ENCODE data around the gene MXD4.
"Not testable (repeated sequence)": the region's sequence is repeated elsewhere in the genome, so short reads cannot be mapped to it uniquely, and the experiment has no call there.

The MXD4 gene

GRCh38 chr4:2249526-2250356 is 12.2 kb downstream of the MXD4 start:
- DNase-seq = no peak

- DNase-seq = no peak
Observed at GRCh38 chr4:2248821-2249261, 13.1 kb downstream of the MXD4 start.

GRCh38 chr4:2248044-2248780 is 13.7 kb downstream of the MXD4 start:
- DNase-seq = no peak

- no peak for DNase-seq
Observed at GRCh38 chr4:2247128-2248043, 14.5 kb downstream of the MXD4 start.

GRCh38 chr4:2246384-2247127 is 15.4 kb downstream of the MXD4 start:
- no peak for DNase-seq

GRCh38 chr4:2245787-2246275 is 16.1 kb downstream of the MXD4 start:
- DNase-seq = no peak

GRCh38 chr4:2245057-2245786 is 16.7 kb downstream of the MXD4 start:
- no peak for DNase-seq

- peak; percentile 61 for DNase-seq
Observed at GRCh38 chr4:2243681-2244380, 18.1 kb downstream of the MXD4 start.

- DNase-seq = peak; percentile 95
Observed at GRCh38 chr4:2241410-2242353, 20.2 kb downstream of the MXD4 start, which contains the start of the genes HAUS3 and POLN. Gene HAUS3, minus strand, starts transcription at chr4:2242121. Its CDS starts 1,175 bp downstream, at chr4:2240946. Gene POLN, minus strand, starts transcription at chr4:2242121. Its CDS starts 12,890 bp downstream, at chr4:2229231.

GRCh38 chr4:2241003-2241402 is 20.9 kb downstream of the MXD4 start:
- DNase-seq = no peak

GRCh38 chr4:2236944-2237666 is 24.8 kb downstream of the MXD4 start:
- no peak for DNase-seq

GRCh38 chr4:2231082-2231481 is 30.8 kb downstream of the MXD4 start:
- no peak for DNase-seq

GRCh38 chr4:2226261-2226660 is 35.6 kb downstream of the MXD4 start:
- no peak for DNase-seq

GRCh38 chr4:2222838-2223237 is 39.1 kb downstream of the MXD4 start:
- DNase-seq = no peak

- DNase-seq = not testable (repeated sequence)
Observed at GRCh38 chr4:2221378-2221777, 40.5 kb downstream of the MXD4 start.

GRCh38 chr4:2220016-2220630 is 41.8 kb downstream of the MXD4 start:
- DNase-seq = peak; percentile 40

GRCh38 chr4:2219233-2219760 is 42.6 kb downstream of the MXD4 start:
- DNase-seq = no peak

GRCh38 chr4:2218436-2218835 is 43.5 kb downstream of the MXD4 start:
- DNase-seq = no peak
